ENCODE measurements around the gene KMT2C. TPM values are rescaled to one million over a fixed set of nuclear protein-coding genes. Genes with fewer than 3 reads are reported as not detected.

The KMT2C gene
- total and polyA plus RNA-seq, 2 of the 13 experiments (the other 11 are each of a cell fraction or from before 2014, with no cell fraction given): 7.1 to 14.4 TPM

GRCh38 chr7:152177681-152178404, 258.0 kb downstream of the KMT2C start (continued):
- no peak for TF ChIP-seq ZNF660 (CRISPR knock-in tag; IDR thresholded peaks at IDR 0.05; ENCODE audit: borderline replicate concordance, low read depth)
- TF ChIP-seq, protein P1, sequence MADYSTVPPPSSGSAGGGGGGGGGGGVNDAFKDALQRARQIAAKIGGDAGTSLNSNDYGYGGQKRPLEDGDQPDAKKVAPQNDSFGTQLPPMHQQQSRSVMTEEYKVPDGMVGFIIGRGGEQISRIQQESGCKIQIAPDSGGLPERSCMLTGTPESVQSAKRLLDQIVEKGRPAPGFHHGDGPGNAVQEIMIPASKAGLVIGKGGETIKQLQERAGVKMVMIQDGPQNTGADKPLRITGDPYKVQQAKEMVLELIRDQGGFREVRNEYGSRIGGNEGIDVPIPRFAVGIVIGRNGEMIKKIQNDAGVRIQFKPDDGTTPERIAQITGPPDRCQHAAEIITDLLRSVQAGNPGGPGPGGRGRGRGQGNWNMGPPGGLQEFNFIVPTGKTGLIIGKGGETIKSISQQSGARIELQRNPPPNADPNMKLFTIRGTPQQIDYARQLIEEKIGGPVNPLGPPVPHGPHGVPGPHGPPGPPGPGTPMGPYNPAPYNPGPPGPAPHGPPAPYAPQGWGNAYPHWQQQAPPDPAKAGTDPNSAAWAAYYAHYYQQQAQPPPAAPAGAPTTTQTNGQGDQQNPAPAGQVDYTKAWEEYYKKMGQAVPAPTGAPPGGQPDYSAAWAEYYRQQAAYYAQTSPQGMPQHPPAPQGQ (CRISPR knock-in tag; IDR thresholded peaks at IDR 0.05; ENCODE audit: borderline replicate concordance): no peak

DNA sequence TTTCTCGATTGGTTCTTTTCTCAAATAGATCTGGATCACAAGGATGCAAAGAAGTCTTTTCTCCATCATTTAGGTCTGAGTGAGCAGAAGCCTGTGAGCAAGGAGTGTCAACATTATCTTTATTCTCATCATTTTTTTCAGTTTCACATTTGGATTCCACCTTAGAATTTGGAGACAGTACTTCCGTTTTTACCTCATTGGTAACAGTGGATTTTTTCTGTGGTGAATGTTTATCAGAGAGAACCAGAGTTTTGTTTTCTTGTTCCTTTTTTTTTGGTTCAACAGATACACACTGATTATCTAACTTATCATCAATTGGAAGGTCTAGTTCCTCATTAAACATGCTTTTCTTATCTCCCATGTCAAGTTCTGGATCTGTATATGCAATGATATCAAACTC, 259.0 kb downstream of the KMT2C start:
- POLR2A ChIA-PET: no interaction called here
- no peak for TF ChIP-seq CCDC6 (CRISPR knock-in tag; IDR thresholded peaks at IDR 0.05)
- TF ChIP-seq ZNF407 (CRISPR knock-in tag; IDR thresholded peaks at IDR 0.05; ENCODE audit: not compliant biosample characterization): no peak
- no peak for TF ChIP-seq REST (IDR thresholded peaks at IDR 0.05; ENCODE audit: borderline replicate concordance in 1 of 2, low read depth in 1 of 2, low read length in 2 of 2)
- no peak for TF ChIP-seq SNRNP70 (IDR thresholded peaks at IDR 0.05; ENCODE audit: low read depth, low read length)
- no peak for TF ChIP-seq SNAPC2 (CRISPR knock-in tag; IDR thresholded peaks at IDR 0.05)
- no peak for DNase-seq (ENCODE audit: low spot score)
- in situ Hi-C loops (cut with HindIII; ENCODE audit: extremely low pct_ligation_motif_present, low pct_unique_long_range_greater_than_20kb) (no loop called here), intact Hi-C loops (cut with micrococcal nuclease; ENCODE audit: unreplicated experiment) (no loop called here)
- ATAC-seq: no peak
- H4K20me1 ChIP-seq (ENCODE audit: insufficient read depth, low read length): no peaks in the 10 kb centered on the region
- H3K4me2 ChIP-seq (ENCODE audit: low read depth, low read length): no peak overlapping the region
- H3K4me1 ChIP-seq (ENCODE audit: insufficient read depth, low read length): no peaks in the 10 kb centered on the region
- H3K79me2 ChIP-seq (ENCODE audit: insufficient read depth, low read length): no peaks in the 10 kb centered on the region
- H3K4me3 ChIP-seq (replicated peaks in 1 of 3; ENCODE audit: insufficient read depth in 1 of 3, low read depth in 2 of 3, low read length in 3 of 3): no peak overlapping the region
- no peak overlapping the region for H2AFZ ChIP-seq (ENCODE audit: low read length)
- no peaks in the 10 kb centered on the region for H3K9me3 ChIP-seq (ENCODE audit: low read length)
- H3K27ac ChIP-seq (ENCODE audit: extremely low read length, insufficient read depth, low read length): no peak overlapping the region
- no peaks in the 10 kb centered on the region for H3K27me3 ChIP-seq (ENCODE audit: control insufficient read depth in 1 of 2, insufficient read depth in 2 of 2, low read length in 2 of 2)
- peaks cover 20 to 52% of the 10 kb centered on the region in 2 experiments; a peak in 4 of 5 replicates for H3K36me3 ChIP-seq (replicated peaks in 1 of 2; ENCODE audit: control insufficient read depth in 1 of 2, insufficient read depth in 2 of 2, low read length in 2 of 2)
- CTCF ChIA-PET (ENCODE audit: low intra/inter-chr PET ratio, low total read pairs): no interaction called here
- 92% methylated on average over 2 of the region's 2 CpGs for WGBS (ENCODE audit: low lambda C conversion rate)
- H3K9ac ChIP-seq (ENCODE audit: insufficient read depth, low read depth, low read length): no peak overlapping the region
- no TSS peak for BruUV-seq (replicated peaks)
- no peak for FAIRE-seq
